HCT116 (cell line): ENCODE results near the gene SLC6A7. TPM values are rescaled to one million over a fixed set of nuclear protein-coding genes. Genes with fewer than 3 reads are reported as not detected.

Source experiments
- ATAC-seq: fragments of 200-7000 bp; cut with Tn5 transposase; 2 replicates; pipeline ENCODE4 v1.9.1; 2020; ENCODE audit warnings: mild to moderate bottlenecking, moderate library complexity
- BruUV-seq: library from RNA; stranded (reverse); fragments of 400-500 nt; replicated peaks from 2 replicates; lab custom pipeline; 2021; lab: Mats Ljungman, UMichigan
- CTCF ChIA-PET: fragments of 300-600 bp; sonication (Branson Sonifier 250); formaldehyde crosslinking; loops from one replicate; lab custom pipeline; 2021; ENCODE audit warnings: antibody characterized with exemption; lab: Charles Lee
- POLR2A ChIA-PET: fragments of 300-600, 350-600 bp; sonication (Branson Sonifier 250); formaldehyde crosslinking; loops from one replicate; lab custom pipeline; 2021; ENCODE audit warnings: antibody characterized with exemption; lab: Charles Lee
- RAD21 ChIA-PET, 2 experiments: fragments of 300-600 bp; sonication (Branson Sonifier 250); formaldehyde crosslinking; loops; one replicate each; lab custom pipeline; 2023; ENCODE audit warnings: low total read pairs in 2 of 2; ENCODE audit not compliant: uncharacterized antibody in 2 of 2, unreplicated experiment in 2 of 2, low non-redundant PET in 1 of 2; lab: Charles Lee
- DNase-seq: peaks from one replicate; pipeline ENCODE4 v3.0.0-alpha.2; 2010; ENCODE audit warnings: low read depth, low spot score
- H2AFZ ChIP-seq: fragments of 200-600 bp; shearing (Covaris generic), sonication (generic); 2 replicates; pipeline ENCODE4 v1.6.1; 2017; ENCODE audit warnings: low read depth, mixed run types, mixed read lengths, antibody characterized with exemption, low read length; ENCODE audit not compliant: poor library complexity, severe bottlenecking
- H3K27ac ChIP-seq: 2 replicates; pipeline ENCODE4 v1.5.1; 2012; ENCODE audit warnings: low read depth, low read length
- H3K27me3 ChIP-seq: fragments of 200-600 bp; sonication (generic); 2 replicates; pipeline ENCODE4 v1.6.1; 2016; ENCODE audit warnings: mixed run types, low read length, mixed read lengths; ENCODE audit not compliant: insufficient read depth
- H3K36me3 ChIP-seq, 2 experiments: fragments of 200-500 bp in 1 of 2; fragments of 200-600 bp in 1 of 2; sonication (Bioruptor generic) in 1 of 2; sonication (generic) in 1 of 2; 2 replicates each; pipeline versions ENCODE4 v1.5.1 to v1.6.1; 2014 to 2016; ENCODE audit warnings: low read length in 2 of 2, inconsistent platforms in 1 of 2, mixed read lengths in 1 of 2, mixed run types in 1 of 2; ENCODE audit not compliant: insufficient read depth in 2 of 2, control insufficient read depth in 1 of 2
- H3K4me1 ChIP-seq, 2 experiments: fragments of 200-600 bp in 1 of 2; sonication (generic) in 1 of 2; 2 replicates each; pipeline versions ENCODE4 v1.5.1 to v1.6.1; 2012 to 2017; ENCODE audit warnings: low read length in 2 of 2, inconsistent platforms in 1 of 2, mild to moderate bottlenecking in 1 of 2, mixed read lengths in 1 of 2, mixed run types in 1 of 2, moderate library complexity in 1 of 2; ENCODE audit not compliant: insufficient read depth in 2 of 2, control insufficient read depth in 1 of 2
- H3K4me2 ChIP-seq: fragments of 200-600 bp; sonication (generic); 2 replicates; pipeline ENCODE4 v1.6.1; 2017; ENCODE audit warnings: mixed run types, low read length, mixed read lengths
- H3K4me3 ChIP-seq, 2 experiments: fragments of 200-600 bp in 1 of 2; sonication (generic) in 1 of 2; replicated peaks in 1 of 2; 2 replicates each; pipeline ENCODE4 v1.5.1; 2011 to 2016; ENCODE audit warnings: low read length in 2 of 2, control low read depth in 1 of 2, low read depth in 1 of 2, mild to moderate bottlenecking in 1 of 2, mixed read lengths in 1 of 2, mixed run types in 1 of 2
- H3K79me2 ChIP-seq: fragments of 200-600 bp; sonication (generic); 2 replicates; pipeline ENCODE4 v1.6.1; 2017; ENCODE audit warnings: mild to moderate bottlenecking, mixed run types, low read length, moderate library complexity, mixed read lengths; ENCODE audit not compliant: insufficient read depth
- H3K9ac ChIP-seq: fragments of 200-600 bp; sonication (generic); 2 replicates; pipeline ENCODE4 v1.6.1; 2016; ENCODE audit warnings: low read length, mixed read lengths
- H3K9me2 ChIP-seq: fragments of 200-600 bp; sonication (generic), shearing (Covaris generic); 2 replicates; pipeline ENCODE4 v1.6.1; 2017; ENCODE audit warnings: mixed run types, mild to moderate bottlenecking, moderate library complexity; ENCODE audit not compliant: insufficient read depth
- H3K9me3 ChIP-seq, 2 experiments: fragments of 200-500 bp in 1 of 2; fragments of 200-600 bp in 1 of 2; sonication (Bioruptor generic) in 1 of 2; sonication (generic) in 1 of 2; 2 replicates each; pipeline ENCODE4 v1.6.1; 2014 to 2017; ENCODE audit warnings: low read length in 2 of 2, mixed read lengths in 2 of 2, inconsistent platforms in 1 of 2, low read depth in 1 of 2, mild to moderate bottlenecking in 1 of 2, mixed run types in 1 of 2, moderate library complexity in 1 of 2; ENCODE audit not compliant: control insufficient read depth in 1 of 2, insufficient read depth in 1 of 2
- H4K20me1 ChIP-seq: fragments of 200-600 bp; sonication (generic), shearing (Covaris generic); 2 replicates; pipeline ENCODE4 v1.6.1; 2017; ENCODE audit warnings: mixed run types, mild to moderate bottlenecking, moderate library complexity; ENCODE audit not compliant: insufficient read depth
- CEBPB ChIP-seq: IDR thresholded peaks from 2 replicates; pipeline ENCODE4 v1.6.1; 2012; ENCODE audit warnings: low read depth
- EGR1 ChIP-seq: IDR thresholded peaks from 2 replicates; pipeline ENCODE4 v1.6.1; 2012; ENCODE audit warnings: low read depth
- EZH2 ChIP-seq: fragments of 200-600 bp; sonication (generic); IDR thresholded peaks from 2 replicates; pipeline ENCODE4 v1.6.1; 2017; ENCODE audit warnings: antibody characterized with exemption, mixed run types
- JUND ChIP-seq: IDR thresholded peaks from 2 replicates; pipeline ENCODE4 v1.6.1; 2012
- POLR2AphosphoS5 ChIP-seq: IDR thresholded peaks from 2 replicates; pipeline ENCODE4 v1.6.1; 2011; ENCODE audit warnings: mild to moderate bottlenecking, low read depth, low read length, moderate library complexity
- SP1 ChIP-seq: IDR thresholded peaks from 2 replicates; pipeline ENCODE4 v1.6.1; 2012; ENCODE audit warnings: low read depth
- SRF ChIP-seq: IDR thresholded peaks from 2 replicates; pipeline ENCODE4 v1.6.1; 2012; ENCODE audit warnings: low read depth
- YY1 ChIP-seq: IDR thresholded peaks from 2 replicates; pipeline ENCODE4 v1.6.1; 2011; ENCODE audit warnings: low read length, low read depth, moderate library complexity, mild to moderate bottlenecking; ENCODE audit not compliant: insufficient replicate concordance; ENCODE audit errors: extremely low read depth
- ZFX ChIP-seq: fragments of 450-650 bp; IDR thresholded peaks from 2 replicates; pipeline ENCODE4 v1.6.1; 2017
- ZNF274 ChIP-seq: fragments of 200-500 bp; sonication (Bioruptor generic); IDR thresholded peaks from 2 replicates; pipeline ENCODE4 v1.6.1; 2014; ENCODE audit warnings: mild to moderate bottlenecking, low read depth, low read length, inconsistent platforms
- intact Hi-C: fragments of 100-400 bp; cut with micrococcal nuclease; formaldehyde crosslinking; loops from 2 replicates; pipeline ENCODE4 v1.10.0; 2022
- total RNA-seq: library from RNA; stranded (reverse); gene quantifications from one replicate; pipeline ENCODE4 v1.2.1, GENCODE V29; 2021; ENCODE audit not compliant: unreplicated experiment
- TF ChIP-seq, protein P1 (sequence below), 3 experiments: fragments of 200-600 bp in 1 of 3; sonication (generic) in 1 of 3; IDR thresholded peaks in 2 of 3; conservative IDR thresholded peaks in 1 of 3; 2 replicates each; pipeline ENCODE4 v1.5.1; 2012 to 2017; ENCODE audit warnings: low read depth in 2 of 3, low read length in 2 of 3, antibody characterized with exemption in 1 of 3, borderline replicate concordance in 1 of 3, control low read depth in 1 of 3, mild to moderate bottlenecking in 1 of 3, mixed read lengths in 1 of 3, mixed run types in 1 of 3, moderate library complexity in 1 of 3; ENCODE audit not compliant: insufficient read depth in 1 of 3
- TF ChIP-seq, protein P2 (sequence below): IDR thresholded peaks from 2 replicates; pipeline ENCODE4 v1.6.1; 2012; ENCODE audit warnings: low read depth
- TF ChIP-seq, protein P3 (sequence below): IDR thresholded peaks from 2 replicates; pipeline ENCODE4 v1.6.1; 2011; ENCODE audit warnings: mild to moderate bottlenecking, low read length, moderate library complexity; ENCODE audit not compliant: insufficient replicate concordance; ENCODE audit errors: extremely low read depth
- TF ChIP-seq, protein P4 (sequence below): IDR thresholded peaks from 2 replicates; pipeline ENCODE4 v1.6.1; 2012

Gene SLC6A7
- total RNA-seq, 1 experiment from 2014 or later = not detected

DNA sequence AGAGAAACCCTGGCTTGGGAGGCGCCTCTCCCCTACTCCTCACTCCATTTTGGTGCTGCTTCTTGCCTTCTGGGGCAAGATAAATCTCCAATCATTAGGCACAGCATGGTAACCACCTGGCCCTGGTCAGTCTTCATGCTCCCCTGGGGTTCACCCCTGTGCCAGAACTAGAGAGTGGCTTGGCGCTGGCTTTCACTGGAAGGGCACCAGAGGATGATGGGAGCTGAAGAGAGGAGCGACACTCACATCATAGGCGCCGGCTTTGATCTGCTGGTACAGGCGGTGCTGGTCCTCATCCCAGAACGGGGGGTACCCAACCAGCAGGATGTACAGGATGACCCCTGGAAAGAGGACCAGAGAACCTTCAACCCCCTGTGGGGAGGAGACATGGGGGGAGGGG, 61.6 kb downstream of the SLC6A7 start:
- H4K20me1 ChIP-seq = no peaks in the 10 kb centered on the region
- ChIA-PET RAD21 (no interaction called here), POLR2A (no interaction called here)
- DNase-seq = no peak
- no peak overlapping the region for H2AFZ ChIP-seq
- H3K27ac ChIP-seq = no peak overlapping the region
- no peak overlapping the region for H3K4me2 ChIP-seq
- no peak overlapping the region for H3K4me3 ChIP-seq
- H3K27me3 ChIP-seq = no peaks in the 10 kb centered on the region
- no peak for ATAC-seq
- H3K4me1 ChIP-seq = no peaks in the 10 kb centered on the region
- H3K9ac ChIP-seq = no peak overlapping the region
- TF ChIP-seq YY1 (no peak), CEBPB (no peak)
- TF ChIP-seq, all 23 proteins: peak for 0
- H3K79me2 ChIP-seq = no peaks in the 10 kb centered on the region
- H3K9me2 ChIP-seq = no peaks in the 10 kb centered on the region
- no TSS peak for BruUV-seq
- no peaks in the 10 kb centered on the region for H3K36me3 ChIP-seq
- CTCF ChIA-PET = no interaction called here
- H3K9me3 ChIP-seq = no peaks in the 10 kb centered on the region
- intact Hi-C loops = no loop called here

DNA sequence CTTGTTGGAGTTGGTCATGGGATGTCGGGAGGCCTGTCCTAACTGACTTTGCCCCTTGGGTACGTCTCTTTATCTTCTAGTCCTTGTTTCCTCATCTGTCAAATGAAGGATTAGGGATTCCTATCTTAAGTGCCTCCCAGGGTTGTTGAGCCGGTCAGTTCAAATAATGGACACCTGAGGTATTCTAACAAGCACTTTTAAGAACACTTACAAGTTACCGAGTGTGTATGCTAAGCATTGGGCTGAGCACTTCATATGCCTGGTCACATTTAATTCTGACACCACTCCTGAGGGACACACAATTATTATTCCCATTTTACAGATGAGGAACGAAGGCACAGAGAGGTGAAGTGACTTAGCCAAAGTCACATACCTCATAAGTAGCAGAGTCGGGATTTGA, 62.6 kb downstream of the SLC6A7 start:
- H4K20me1 ChIP-seq = no peaks in the 10 kb centered on the region
- BruUV-seq = no TSS peak
- no peak overlapping the region for H3K4me3 ChIP-seq
- no peaks in the 10 kb centered on the region for H3K27me3 ChIP-seq
- H2AFZ ChIP-seq = no peak overlapping the region
- no peaks in the 10 kb centered on the region for H3K36me3 ChIP-seq
- no peaks in the 10 kb centered on the region for H3K4me1 ChIP-seq
- RAD21 ChIA-PET = no interaction called here
- H3K9me3 ChIP-seq = no peaks in the 10 kb centered on the region
- POLR2A ChIA-PET = no interaction called here
- H3K9ac ChIP-seq = no peak overlapping the region
- no peak for DNase-seq
- ATAC-seq = no peak
- H3K79me2 ChIP-seq = no peaks in the 10 kb centered on the region
- CTCF ChIA-PET = no interaction called here
- intact Hi-C loops = no loop called here
- no peaks in the 10 kb centered on the region for H3K9me2 ChIP-seq
- H3K27ac ChIP-seq = no peak overlapping the region
- no peak overlapping the region for H3K4me2 ChIP-seq
- TF ChIP-seq SP1 (no peak), POLR2AphosphoS5 (no peak), EZH2 (no peak), ZNF274 (no peak), SRF (no peak), ZFX (no peak), JUND (no peak), EGR1 (no peak)
- TF ChIP-seq, protein P1, sequence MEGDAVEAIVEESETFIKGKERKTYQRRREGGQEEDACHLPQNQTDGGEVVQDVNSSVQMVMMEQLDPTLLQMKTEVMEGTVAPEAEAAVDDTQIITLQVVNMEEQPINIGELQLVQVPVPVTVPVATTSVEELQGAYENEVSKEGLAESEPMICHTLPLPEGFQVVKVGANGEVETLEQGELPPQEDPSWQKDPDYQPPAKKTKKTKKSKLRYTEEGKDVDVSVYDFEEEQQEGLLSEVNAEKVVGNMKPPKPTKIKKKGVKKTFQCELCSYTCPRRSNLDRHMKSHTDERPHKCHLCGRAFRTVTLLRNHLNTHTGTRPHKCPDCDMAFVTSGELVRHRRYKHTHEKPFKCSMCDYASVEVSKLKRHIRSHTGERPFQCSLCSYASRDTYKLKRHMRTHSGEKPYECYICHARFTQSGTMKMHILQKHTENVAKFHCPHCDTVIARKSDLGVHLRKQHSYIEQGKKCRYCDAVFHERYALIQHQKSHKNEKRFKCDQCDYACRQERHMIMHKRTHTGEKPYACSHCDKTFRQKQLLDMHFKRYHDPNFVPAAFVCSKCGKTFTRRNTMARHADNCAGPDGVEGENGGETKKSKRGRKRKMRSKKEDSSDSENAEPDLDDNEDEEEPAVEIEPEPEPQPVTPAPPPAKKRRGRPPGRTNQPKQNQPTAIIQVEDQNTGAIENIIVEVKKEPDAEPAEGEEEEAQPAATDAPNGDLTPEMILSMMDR (IDR thresholded peaks at IDR 0.05 in 2 of 3, conservative IDR thresholded peaks at IDR 0.05 in 1 of 3; ENCODE audit: borderline replicate concordance in 1 of 3, insufficient read depth in 1 of 3, low read depth in 2 of 3, low read length in 2 of 3) = no peak
- TF ChIP-seq, protein P2, sequence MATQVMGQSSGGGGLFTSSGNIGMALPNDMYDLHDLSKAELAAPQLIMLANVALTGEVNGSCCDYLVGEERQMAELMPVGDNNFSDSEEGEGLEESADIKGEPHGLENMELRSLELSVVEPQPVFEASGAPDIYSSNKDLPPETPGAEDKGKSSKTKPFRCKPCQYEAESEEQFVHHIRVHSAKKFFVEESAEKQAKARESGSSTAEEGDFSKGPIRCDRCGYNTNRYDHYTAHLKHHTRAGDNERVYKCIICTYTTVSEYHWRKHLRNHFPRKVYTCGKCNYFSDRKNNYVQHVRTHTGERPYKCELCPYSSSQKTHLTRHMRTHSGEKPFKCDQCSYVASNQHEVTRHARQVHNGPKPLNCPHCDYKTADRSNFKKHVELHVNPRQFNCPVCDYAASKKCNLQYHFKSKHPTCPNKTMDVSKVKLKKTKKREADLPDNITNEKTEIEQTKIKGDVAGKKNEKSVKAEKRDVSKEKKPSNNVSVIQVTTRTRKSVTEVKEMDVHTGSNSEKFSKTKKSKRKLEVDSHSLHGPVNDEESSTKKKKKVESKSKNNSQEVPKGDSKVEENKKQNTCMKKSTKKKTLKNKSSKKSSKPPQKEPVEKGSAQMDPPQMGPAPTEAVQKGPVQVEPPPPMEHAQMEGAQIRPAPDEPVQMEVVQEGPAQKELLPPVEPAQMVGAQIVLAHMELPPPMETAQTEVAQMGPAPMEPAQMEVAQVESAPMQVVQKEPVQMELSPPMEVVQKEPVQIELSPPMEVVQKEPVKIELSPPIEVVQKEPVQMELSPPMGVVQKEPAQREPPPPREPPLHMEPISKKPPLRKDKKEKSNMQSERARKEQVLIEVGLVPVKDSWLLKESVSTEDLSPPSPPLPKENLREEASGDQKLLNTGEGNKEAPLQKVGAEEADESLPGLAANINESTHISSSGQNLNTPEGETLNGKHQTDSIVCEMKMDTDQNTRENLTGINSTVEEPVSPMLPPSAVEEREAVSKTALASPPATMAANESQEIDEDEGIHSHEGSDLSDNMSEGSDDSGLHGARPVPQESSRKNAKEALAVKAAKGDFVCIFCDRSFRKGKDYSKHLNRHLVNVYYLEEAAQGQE = no peak
- TF ChIP-seq, protein P3, sequence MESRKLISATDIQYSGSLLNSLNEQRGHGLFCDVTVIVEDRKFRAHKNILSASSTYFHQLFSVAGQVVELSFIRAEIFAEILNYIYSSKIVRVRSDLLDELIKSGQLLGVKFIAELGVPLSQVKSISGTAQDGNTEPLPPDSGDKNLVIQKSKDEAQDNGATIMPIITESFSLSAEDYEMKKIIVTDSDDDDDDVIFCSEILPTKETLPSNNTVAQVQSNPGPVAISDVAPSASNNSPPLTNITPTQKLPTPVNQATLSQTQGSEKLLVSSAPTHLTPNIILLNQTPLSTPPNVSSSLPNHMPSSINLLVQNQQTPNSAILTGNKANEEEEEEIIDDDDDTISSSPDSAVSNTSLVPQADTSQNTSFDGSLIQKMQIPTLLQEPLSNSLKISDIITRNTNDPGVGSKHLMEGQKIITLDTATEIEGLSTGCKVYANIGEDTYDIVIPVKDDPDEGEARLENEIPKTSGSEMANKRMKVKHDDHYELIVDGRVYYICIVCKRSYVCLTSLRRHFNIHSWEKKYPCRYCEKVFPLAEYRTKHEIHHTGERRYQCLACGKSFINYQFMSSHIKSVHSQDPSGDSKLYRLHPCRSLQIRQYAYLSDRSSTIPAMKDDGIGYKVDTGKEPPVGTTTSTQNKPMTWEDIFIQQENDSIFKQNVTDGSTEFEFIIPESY = no peak
- TF ChIP-seq, protein P4, sequence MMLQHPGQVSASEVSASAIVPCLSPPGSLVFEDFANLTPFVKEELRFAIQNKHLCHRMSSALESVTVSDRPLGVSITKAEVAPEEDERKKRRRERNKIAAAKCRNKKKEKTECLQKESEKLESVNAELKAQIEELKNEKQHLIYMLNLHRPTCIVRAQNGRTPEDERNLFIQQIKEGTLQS = no peak
